GM19035 (cell line): ENCODE measurements around the gene SPAG6.

Experiments
- ATAC-seq: cut with Tn5 transposase; IDR thresholded peaks from one replicate; pipeline ENCODE4 v1.9.1; 2021; ENCODE audit not compliant: unreplicated experiment

The SPAG6 gene

GRCh38 chr10:22321924-22322640, 23.2 kb upstream of the SPAG6 start:
- no peak for ATAC-seq

GRCh38 chr10:22322641-22323160, 22.6 kb upstream of the SPAG6 start:
- no peak for ATAC-seq

GRCh38 chr10:22323538-22324305, 21.6 kb upstream of the SPAG6 start:
- no peak for ATAC-seq

GRCh38 chr10:22324413-22324812, 20.9 kb upstream of the SPAG6 start:
- no peak for ATAC-seq

GRCh38 chr10:22324893-22325271, 20.4 kb upstream of the SPAG6 start:
- ATAC-seq: no peak

- ATAC-seq: peak; percentile 48
Observed at GRCh38 chr10:22325272-22326144, 19.8 kb upstream of the SPAG6 start.

GRCh38 chr10:22326145-22326702, 19.1 kb upstream of the SPAG6 start:
- no peak for ATAC-seq

- no peak for ATAC-seq
Observed at GRCh38 chr10:22329150-22329549, 16.1 kb upstream of the SPAG6 start.

- ATAC-seq: no peak
Observed at GRCh38 chr10:22332116-22332692, 13.1 kb upstream of the SPAG6 start.

- no peak for ATAC-seq
Observed at GRCh38 chr10:22333167-22333974, 11.9 kb upstream of the SPAG6 start.

- no peak for ATAC-seq
Observed at GRCh38 chr10:22333975-22334282, 11.4 kb upstream of the SPAG6 start.

GRCh38 chr10:22334414-22335172, 10.7 kb upstream of the SPAG6 start:
- ATAC-seq: no peak

- peak; percentile 42 for ATAC-seq
Observed at GRCh38 chr10:22335173-22335933, 9.9 kb upstream of the SPAG6 start.

GRCh38 chr10:22338185-22338900, 7.0 kb upstream of the SPAG6 start:
- ATAC-seq: no peak

GRCh38 chr10:22338931-22339330, 6.4 kb upstream of the SPAG6 start:
- ATAC-seq: no peak

GRCh38 chr10:22339761-22340328, 5.5 kb upstream of the SPAG6 start:
- no peak for ATAC-seq

GRCh38 chr10:22340329-22341189, 4.7 kb upstream of the SPAG6 start:
- ATAC-seq: peak; percentile 51
